GM18951 (cell line): ENCODE measurements around the gene IGFALS.

Experiments
- POLR2A ChIP-seq: IDR thresholded peaks from 4 replicates; pipeline ENCODE4 v1.6.1; 2011; ENCODE audit warnings: mild to moderate bottlenecking; ENCODE audit not compliant: insufficient read length, insufficient read depth; ENCODE audit errors: extremely low read depth
- in situ Hi-C: fragments of 300-500 bp; cut with MboI; formaldehyde crosslinking; loops from one replicate; pipeline ENCODE4 v1.12.0; 2022; ENCODE audit warnings: low sequenced_read_pairs, mixed read lengths, inconsistent platforms; ENCODE audit not compliant: unreplicated experiment

The IGFALS gene

DNA sequence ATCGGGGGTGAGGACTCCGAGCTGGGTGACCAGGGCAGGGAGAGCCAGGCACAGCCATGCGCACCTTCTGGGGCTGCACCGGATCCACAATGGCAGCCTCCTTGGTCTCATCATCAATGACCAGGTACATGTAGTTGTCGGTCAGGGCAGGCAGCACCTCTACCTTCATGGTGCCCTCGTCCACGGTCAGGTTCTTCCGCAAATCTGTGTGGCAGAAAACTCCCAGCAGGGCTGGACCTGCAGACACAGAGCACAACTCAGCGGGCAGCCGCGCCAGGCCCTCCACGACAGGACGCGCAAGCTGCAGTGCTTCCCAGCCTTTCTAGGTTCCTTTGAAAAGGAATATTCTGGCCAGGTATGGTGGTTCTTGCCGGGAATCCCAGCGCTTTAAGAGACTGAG lies 29.3 kb upstream of the IGFALS start:
- in situ Hi-C loops = no loop called here
- no peak for TF ChIP-seq POLR2A

GRCh38 chr16:1821861-1822611 lies 28.5 kb upstream of the IGFALS start:
- in situ Hi-C loops = no loop called here
- TF ChIP-seq POLR2A = no peak

DNA sequence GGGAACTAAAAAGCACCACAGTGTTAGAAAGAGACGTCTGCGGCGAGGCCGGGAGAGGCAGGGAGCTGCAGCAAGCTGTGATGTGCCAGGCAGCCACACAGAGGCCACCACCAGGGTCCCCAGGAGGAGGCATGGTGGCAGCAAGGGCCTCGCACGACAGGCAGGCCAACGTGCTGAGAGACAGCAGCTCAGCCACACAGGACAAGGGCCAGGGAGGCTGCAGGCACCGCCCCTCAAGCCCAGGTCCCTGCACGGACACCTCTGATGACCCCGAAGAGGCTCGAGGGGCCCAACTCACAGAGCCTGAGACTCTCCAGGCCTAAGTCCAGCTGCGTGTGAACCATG lies 27.4 kb upstream of the IGFALS start:
- in situ Hi-C loops = no loop called here
- TF ChIP-seq POLR2A = no peak

- TF ChIP-seq POLR2A = no peak
- in situ Hi-C loops = no loop called here
These were observed 26.8 kb upstream of the IGFALS start for GRCh38 chr16:1820096-1820945.

GRCh38 chr16:1819611-1820010 lies 26.1 kb upstream of the IGFALS start:
- TF ChIP-seq POLR2A = no peak
- in situ Hi-C loops = no loop called here

DNA sequence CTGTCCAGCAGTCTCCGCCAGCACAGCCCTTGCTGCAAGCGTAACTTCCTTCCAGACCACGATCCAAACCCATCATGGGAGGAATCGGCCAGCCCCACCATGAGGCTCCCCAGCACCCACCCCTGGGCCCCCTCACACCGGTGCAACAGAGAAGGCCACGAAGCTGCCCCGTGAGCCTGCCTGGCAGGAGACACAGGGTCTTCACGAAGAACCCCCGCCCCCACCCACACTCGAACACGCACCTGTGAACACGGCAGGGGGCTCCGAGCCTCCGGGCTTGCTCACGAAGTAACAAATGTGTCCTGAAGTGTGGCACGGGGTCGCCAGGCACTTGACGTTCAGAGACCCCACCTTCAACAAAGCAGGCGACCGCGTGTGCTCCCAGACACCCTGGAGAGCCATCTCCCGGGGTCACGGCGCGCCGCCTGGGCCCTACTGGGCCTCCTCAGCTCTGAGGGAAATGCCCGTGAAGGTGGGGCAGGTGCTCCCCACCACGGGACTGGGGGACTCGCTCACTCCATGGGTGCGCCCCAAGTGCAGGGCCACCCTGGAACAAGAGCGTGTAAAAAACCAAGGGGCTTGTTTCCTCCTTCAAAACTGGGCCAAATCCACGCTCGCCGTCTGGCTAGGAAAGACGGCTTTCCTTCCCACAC lies 25.5 kb upstream of the IGFALS start:
- no peak for TF ChIP-seq POLR2A
- in situ Hi-C loops = no loop called here

DNA sequence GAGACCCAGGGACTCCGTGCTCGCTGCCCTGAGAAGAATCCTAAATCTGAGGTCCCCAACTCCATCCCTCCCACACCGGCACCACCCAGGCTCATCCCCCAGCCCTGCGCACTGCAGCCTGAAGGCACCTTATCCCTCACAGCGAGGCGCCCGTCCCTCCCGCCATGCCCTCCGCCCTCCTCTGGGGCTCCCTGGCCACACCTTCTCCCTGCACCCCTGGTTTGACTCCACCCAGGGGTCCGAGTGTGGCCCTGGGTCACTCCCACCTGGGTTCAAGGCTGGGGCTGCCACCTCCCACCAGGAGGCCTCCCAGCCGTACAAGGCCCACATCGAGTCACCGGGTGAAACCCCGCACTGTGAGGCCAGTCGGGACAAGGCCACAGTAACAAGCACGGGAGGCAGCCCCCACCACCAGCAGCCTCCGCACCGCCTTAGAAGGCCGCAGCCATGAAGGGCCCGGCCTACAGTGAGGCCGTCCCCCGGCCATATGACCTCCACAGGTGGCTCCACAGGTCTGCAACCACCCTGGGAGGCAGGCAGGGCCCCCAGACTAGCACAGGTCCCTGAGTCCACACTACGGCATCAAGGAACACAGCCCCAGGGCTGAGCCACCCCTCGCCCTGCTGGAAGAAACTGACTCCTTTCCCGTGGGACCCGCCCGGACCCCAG lies 24.8 kb upstream of the IGFALS start:
- no peak for TF ChIP-seq POLR2A
- in situ Hi-C loops = no loop called here

DNA sequence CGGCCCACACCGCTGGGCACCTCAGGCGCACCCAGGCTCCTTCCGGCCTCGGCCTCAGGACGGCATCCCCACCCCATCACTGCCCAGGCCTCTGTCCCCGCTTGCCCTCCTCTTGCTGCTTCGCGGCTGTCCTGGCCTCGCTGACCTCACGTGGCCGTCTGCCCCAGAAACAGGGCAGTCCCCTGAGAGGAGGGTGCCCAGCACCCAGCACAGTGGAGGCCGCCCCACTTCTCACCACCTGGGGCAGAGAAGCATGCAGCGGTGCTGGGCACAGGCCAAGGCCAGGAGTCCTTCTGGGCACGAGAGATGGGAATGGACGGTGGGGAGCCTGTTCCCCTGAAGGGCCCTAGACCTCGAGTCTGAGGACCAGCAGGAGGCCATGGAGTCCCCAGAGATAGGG lies 24.2 kb upstream of the IGFALS start:
- in situ Hi-C loops = no loop called here
- no peak for TF ChIP-seq POLR2A

DNA sequence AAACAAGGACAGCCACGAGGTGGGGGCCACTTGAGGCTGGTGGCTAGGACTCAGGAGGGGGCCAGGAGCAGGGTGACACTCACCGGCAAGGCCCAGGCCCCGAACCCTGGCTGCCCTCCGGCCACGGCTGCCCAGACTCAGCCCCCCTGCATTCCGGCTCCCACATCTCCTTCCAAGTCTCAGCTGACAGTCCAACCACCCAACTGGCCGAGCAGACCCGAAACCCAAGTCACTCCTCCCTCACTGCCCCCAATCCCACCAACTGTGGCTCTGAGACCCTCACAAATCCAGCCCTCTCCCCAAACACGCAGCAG lies 23.7 kb upstream of the IGFALS start:
- no peak for TF ChIP-seq POLR2A
- in situ Hi-C loops = no loop called here

DNA sequence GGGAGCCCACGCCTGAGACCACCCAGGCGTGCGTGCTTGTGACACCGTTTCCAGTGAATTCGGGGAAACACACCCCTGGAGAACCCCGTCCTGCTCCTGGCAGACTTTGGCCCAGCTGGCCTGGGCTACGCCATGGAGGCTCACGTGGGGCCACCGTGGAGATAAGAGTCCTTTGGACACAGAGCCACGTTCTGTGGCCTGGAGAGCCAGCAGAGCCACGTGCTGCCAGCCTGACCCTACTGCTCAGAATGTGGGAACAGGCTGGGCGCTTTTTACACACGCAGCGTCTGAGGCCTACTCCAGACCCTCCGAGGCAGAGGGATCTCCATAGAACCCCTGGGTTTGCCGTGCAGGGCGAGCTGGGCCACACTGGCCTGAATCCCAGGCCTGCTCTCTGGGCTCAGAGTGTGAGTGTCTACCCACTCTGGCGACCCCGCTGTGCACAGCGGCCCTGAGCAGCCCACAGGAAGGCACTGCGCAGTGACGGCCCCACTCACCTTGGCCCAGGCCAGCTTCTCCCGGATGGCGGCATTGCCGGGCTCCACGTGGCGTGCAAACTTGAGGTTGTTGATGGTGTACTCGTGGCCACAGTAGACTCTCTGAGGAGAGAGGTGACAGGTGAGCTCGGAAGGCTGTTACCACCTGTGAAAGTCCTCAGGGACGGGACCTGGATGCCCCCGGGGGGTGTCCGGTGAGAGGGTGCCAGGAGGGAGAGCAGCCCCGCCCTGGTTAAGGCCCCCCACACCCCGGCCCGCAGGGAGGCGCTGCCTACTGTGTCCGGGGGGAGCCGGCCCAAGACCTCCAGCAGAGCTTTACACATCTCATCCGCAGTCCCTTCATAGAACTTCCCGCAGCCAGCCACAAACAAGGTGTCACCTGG lies 23.1 kb upstream of the IGFALS start:
- TF ChIP-seq POLR2A = no peak

DNA sequence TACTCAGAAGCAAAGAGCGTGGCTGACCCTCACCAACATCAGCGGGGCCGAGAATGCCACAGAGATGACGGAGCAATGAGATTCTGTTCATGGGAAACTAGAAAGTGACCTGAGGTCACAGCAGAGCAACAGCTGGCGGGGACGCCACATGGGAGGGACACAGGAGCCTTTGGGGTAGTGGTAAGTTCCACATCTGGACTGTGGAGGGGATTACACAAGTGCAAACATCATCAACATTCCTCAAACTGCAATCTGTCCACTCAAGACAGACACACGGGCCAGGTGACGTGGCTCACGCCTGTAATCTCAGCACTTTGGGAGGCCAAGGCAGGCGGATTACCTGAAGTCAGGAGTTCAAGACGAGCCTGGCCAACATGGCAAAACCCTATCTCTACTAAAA lies 22.0 kb upstream of the IGFALS start:
- no peak for TF ChIP-seq POLR2A
- in situ Hi-C loops = no loop called here

More for the DNA sequence above, 23.1 kb upstream of the IGFALS start:
- in situ Hi-C loops = no loop called here

DNA sequence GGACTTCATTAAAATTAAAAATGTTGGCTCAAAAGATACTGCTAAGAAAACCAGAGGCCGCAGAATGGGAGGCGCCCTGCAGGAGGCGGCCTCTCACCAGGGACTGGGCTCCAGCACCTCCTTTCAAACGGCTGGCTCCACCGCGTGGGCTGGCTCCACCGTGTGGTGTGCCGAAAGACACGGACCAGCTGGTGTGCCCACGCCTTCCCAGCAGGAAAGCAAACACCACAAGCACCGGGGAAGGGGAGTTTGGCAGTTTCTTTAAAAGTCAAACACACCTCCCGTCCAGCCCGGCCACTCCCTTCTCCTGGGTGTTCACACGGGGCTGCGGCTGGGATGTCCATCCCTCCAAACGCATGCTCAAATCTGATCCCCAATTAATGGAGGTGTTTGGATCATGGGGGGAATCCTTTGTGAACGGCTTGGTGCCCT lies 19.2 kb upstream of the IGFALS start:
- in situ Hi-C loops = no loop called here
- TF ChIP-seq POLR2A = no peak
